UCSD-AML1 (cell line): ENCODE data around the gene SMCHD1.
"Not testable (repeated sequence)": the region's sequence is repeated elsewhere in the genome, so short reads cannot be mapped to it uniquely, and the experiment has no call there.

ENCODE experiments used
- DNase-seq: peaks from one replicate; lab custom pipeline; 2025; ENCODE audit not compliant: unreplicated experiment; lab: John Stamatoyannopoulos, UW

Gene SMCHD1

GRCh38 chr18:2850816-2851215 lies 195.3 kb downstream of the SMCHD1 start:
- DNase-seq, result no peak

- DNase-seq, result no peak
Measured at GRCh38 chr18:2851771-2852170, 196.2 kb downstream of the SMCHD1 start.

- DNase-seq, result not testable (repeated sequence)
Measured at GRCh38 chr18:2852460-2852859, 196.9 kb downstream of the SMCHD1 start.

- DNase-seq, result no peak
Measured at GRCh38 chr18:2853173-2853925, 197.8 kb downstream of the SMCHD1 start.

DNA sequence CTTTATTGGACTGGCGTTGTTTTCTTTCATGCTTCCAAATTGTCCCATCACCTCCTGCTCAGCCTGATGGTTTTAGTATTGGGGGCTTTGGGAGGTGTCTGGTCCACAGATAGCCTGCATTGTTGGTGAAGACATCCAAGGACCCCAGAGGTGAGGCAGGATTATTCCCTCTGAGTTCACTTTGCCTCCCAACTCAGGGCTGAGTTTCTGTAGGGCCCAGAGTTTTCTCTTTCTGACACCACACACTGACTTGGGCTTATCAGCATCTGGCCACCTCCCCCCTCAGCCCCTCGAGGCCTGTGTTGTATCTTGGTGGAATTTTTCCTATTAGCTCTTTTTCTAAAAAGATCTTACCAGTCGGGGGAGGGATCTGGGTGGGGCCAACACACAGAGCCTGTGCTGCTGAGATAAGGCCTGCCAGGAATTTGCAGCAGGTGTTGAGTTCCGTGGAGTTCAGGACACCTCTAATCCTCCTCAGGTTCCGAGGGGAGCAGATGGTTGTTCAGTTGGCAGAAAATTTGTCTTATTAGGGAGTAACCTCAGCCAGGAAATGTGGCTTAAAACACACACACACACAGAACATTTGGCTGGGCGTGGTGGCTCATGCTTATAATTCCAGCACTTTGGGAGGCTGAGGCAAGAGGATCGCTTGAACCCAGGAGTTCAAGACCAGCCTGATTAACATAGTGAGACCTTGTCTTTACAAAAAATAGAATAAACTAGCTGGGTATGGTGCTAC lies 198.6 kb downstream of the SMCHD1 start:
- no peak for DNase-seq
